ENCODE data around the gene SYNE1.

The SYNE1 gene

GRCh38 chr6:152594701-152595100 is 42.5 kb downstream of the SYNE1 start:
- H3K27ac ChIP-seq (ENCODE audit: low read length), result no peak overlapping the region
- H3K36me3 ChIP-seq (ENCODE audit: control insufficient read depth in 2 of 2, insufficient read depth in 2 of 2, low read length in 2 of 2), result no peaks in the 10 kb centered on the region
- no peak overlapping the region for H3K4me3 ChIP-seq (ENCODE audit: low read length in 2 of 2)
- no peaks in the 10 kb centered on the region for H3K27me3 ChIP-seq (ENCODE audit: control insufficient read depth in 1 of 2, insufficient read depth in 2 of 2, low read length in 2 of 2)
- no peaks in the 10 kb centered on the region for H3K4me1 ChIP-seq (ENCODE audit: control insufficient read depth, insufficient read depth, low read length)
- H3K9ac ChIP-seq (ENCODE audit: low read length in 2 of 2), result no peak overlapping the region
- H3K9me3 ChIP-seq (ENCODE audit: control insufficient read depth in 2 of 2, low read length in 2 of 2), result no peaks in the 10 kb centered on the region

GRCh38 chr6:152588456-152588855 is 48.7 kb downstream of the SYNE1 start:
- Histone ChIP-seq H3K27ac (ENCODE audit: low read length) (no peak overlapping the region), H3K9ac (ENCODE audit: low read length in 2 of 2) (no peak overlapping the region), H3K4me3 (ENCODE audit: low read length in 2 of 2) (no peak overlapping the region)

GRCh38 chr6:152587473-152587872 is 49.7 kb downstream of the SYNE1 start:
- H3K4me1 ChIP-seq (ENCODE audit: control insufficient read depth, insufficient read depth, low read length), result no peaks in the 10 kb centered on the region
- no peaks in the 10 kb centered on the region for H3K27me3 ChIP-seq (ENCODE audit: control insufficient read depth in 1 of 2, insufficient read depth in 2 of 2, low read length in 2 of 2)
- H3K36me3 ChIP-seq (ENCODE audit: control insufficient read depth in 2 of 2, insufficient read depth in 2 of 2, low read length in 2 of 2), result no peaks in the 10 kb centered on the region
- H3K9me3 ChIP-seq (ENCODE audit: control insufficient read depth in 2 of 2, low read length in 2 of 2), result no peaks in the 10 kb centered on the region
- H3K9ac ChIP-seq (ENCODE audit: low read length in 2 of 2), result no peak overlapping the region
- no peak overlapping the region for H3K4me3 ChIP-seq (ENCODE audit: low read length in 2 of 2)
- H3K27ac ChIP-seq (ENCODE audit: low read length), result no peak overlapping the region

More at GRCh38 chr6:152588456-152588855, 48.7 kb downstream of the SYNE1 start:
- Histone ChIP-seq H3K36me3 (ENCODE audit: control insufficient read depth in 2 of 2, insufficient read depth in 2 of 2, low read length in 2 of 2) (no peaks in the 10 kb centered on the region), H3K4me1 (ENCODE audit: control insufficient read depth, insufficient read depth, low read length) (no peaks in the 10 kb centered on the region), H3K27me3 (ENCODE audit: control insufficient read depth in 1 of 2, insufficient read depth in 2 of 2, low read length in 2 of 2) (no peaks in the 10 kb centered on the region), H3K9me3 (ENCODE audit: control insufficient read depth in 2 of 2, low read length in 2 of 2) (no peaks in the 10 kb centered on the region)

- no peak overlapping the region for H3K9ac ChIP-seq (ENCODE audit: low read length in 2 of 2)
- no peaks in the 10 kb centered on the region for H3K9me3 ChIP-seq (ENCODE audit: control insufficient read depth in 2 of 2, low read length in 2 of 2)
- H3K4me1 ChIP-seq (ENCODE audit: control insufficient read depth, insufficient read depth, low read length), result no peaks in the 10 kb centered on the region
These were observed 51.9 kb downstream of the SYNE1 start for GRCh38 chr6:152585236-152585635.

GRCh38 chr6:152583888-152584287 is 53.3 kb downstream of the SYNE1 start:
- H3K9me3 ChIP-seq (ENCODE audit: control insufficient read depth in 2 of 2, low read length in 2 of 2), result peaks cover 0 to 2% of the 10 kb centered on the region in 2 donors
- H3K27ac ChIP-seq (ENCODE audit: low read length), result no peak overlapping the region
- H3K4me1 ChIP-seq (ENCODE audit: control insufficient read depth, insufficient read depth, low read length), result no peaks in the 10 kb centered on the region
- H3K27me3 ChIP-seq (ENCODE audit: control insufficient read depth in 1 of 2, insufficient read depth in 2 of 2, low read length in 2 of 2), result no peaks in the 10 kb centered on the region
- H3K4me3 ChIP-seq (ENCODE audit: low read length in 2 of 2), result no peak overlapping the region
- H3K9ac ChIP-seq (ENCODE audit: low read length in 2 of 2), result no peak overlapping the region
- no peaks in the 10 kb centered on the region for H3K36me3 ChIP-seq (ENCODE audit: control insufficient read depth in 2 of 2, insufficient read depth in 2 of 2, low read length in 2 of 2)

More at GRCh38 chr6:152585236-152585635, 51.9 kb downstream of the SYNE1 start:
- Histone ChIP-seq H3K36me3 (ENCODE audit: control insufficient read depth in 2 of 2, insufficient read depth in 2 of 2, low read length in 2 of 2) (no peaks in the 10 kb centered on the region), H3K27me3 (ENCODE audit: control insufficient read depth in 1 of 2, insufficient read depth in 2 of 2, low read length in 2 of 2) (no peaks in the 10 kb centered on the region), H3K4me3 (ENCODE audit: low read length in 2 of 2) (no peak overlapping the region), H3K27ac (ENCODE audit: low read length) (no peak overlapping the region)

GRCh38 chr6:152576525-152576924 is 60.6 kb downstream of the SYNE1 start:
- no peaks in the 10 kb centered on the region for H3K36me3 ChIP-seq (ENCODE audit: control insufficient read depth in 2 of 2, insufficient read depth in 2 of 2, low read length in 2 of 2)
- no peak overlapping the region for H3K9ac ChIP-seq (ENCODE audit: low read length in 2 of 2)
- no peaks in the 10 kb centered on the region for H3K4me1 ChIP-seq (ENCODE audit: control insufficient read depth, insufficient read depth, low read length)
- no peak overlapping the region for H3K4me3 ChIP-seq (ENCODE audit: low read length in 2 of 2)
- no peak overlapping the region for H3K27ac ChIP-seq (ENCODE audit: low read length)
- peaks cover 0 to 2% of the 10 kb centered on the region in 2 donors for H3K9me3 ChIP-seq (ENCODE audit: control insufficient read depth in 2 of 2, low read length in 2 of 2)
- H3K27me3 ChIP-seq (ENCODE audit: control insufficient read depth in 1 of 2, insufficient read depth in 2 of 2, low read length in 2 of 2), result no peaks in the 10 kb centered on the region

GRCh38 chr6:152575621-152576150 is 61.5 kb downstream of the SYNE1 start:
- H3K9me3 ChIP-seq (ENCODE audit: control insufficient read depth in 2 of 2, low read length in 2 of 2), result peaks cover 0 to 2% of the 10 kb centered on the region in 2 donors
- no peak overlapping the region for H3K27ac ChIP-seq (ENCODE audit: low read length)
- no peaks in the 10 kb centered on the region for H3K36me3 ChIP-seq (ENCODE audit: control insufficient read depth in 2 of 2, insufficient read depth in 2 of 2, low read length in 2 of 2)
- H3K4me1 ChIP-seq (ENCODE audit: control insufficient read depth, insufficient read depth, low read length), result no peaks in the 10 kb centered on the region
- no peak overlapping the region for H3K9ac ChIP-seq (ENCODE audit: low read length in 2 of 2)
- no peaks in the 10 kb centered on the region for H3K27me3 ChIP-seq (ENCODE audit: control insufficient read depth in 1 of 2, insufficient read depth in 2 of 2, low read length in 2 of 2)
- no peak overlapping the region for H3K4me3 ChIP-seq (ENCODE audit: low read length in 2 of 2)

- Histone ChIP-seq H3K9ac (ENCODE audit: low read length in 2 of 2) (no peak overlapping the region), H3K27ac (ENCODE audit: low read length) (no peak overlapping the region), H3K9me3 (ENCODE audit: control insufficient read depth in 2 of 2, low read length in 2 of 2) (peaks cover 0 to 2% of the 10 kb centered on the region in 2 donors), H3K27me3 (ENCODE audit: control insufficient read depth in 1 of 2, insufficient read depth in 2 of 2, low read length in 2 of 2) (no peaks in the 10 kb centered on the region), H3K4me1 (ENCODE audit: control insufficient read depth, insufficient read depth, low read length) (no peaks in the 10 kb centered on the region), H3K4me3 (ENCODE audit: low read length in 2 of 2) (no peak overlapping the region), H3K36me3 (ENCODE audit: control insufficient read depth in 2 of 2, insufficient read depth in 2 of 2, low read length in 2 of 2) (no peaks in the 10 kb centered on the region)
These were observed 62.0 kb downstream of the SYNE1 start for GRCh38 chr6:152575161-152575560.

GRCh38 chr6:152573762-152574161 is 63.4 kb downstream of the SYNE1 start:
- Histone ChIP-seq H3K9me3 (ENCODE audit: control insufficient read depth in 2 of 2, low read length in 2 of 2) (no peaks in the 10 kb centered on the region), H3K27me3 (ENCODE audit: control insufficient read depth in 1 of 2, insufficient read depth in 2 of 2, low read length in 2 of 2) (no peaks in the 10 kb centered on the region), H3K27ac (ENCODE audit: low read length) (no peak overlapping the region), H3K4me1 (ENCODE audit: control insufficient read depth, insufficient read depth, low read length) (no peaks in the 10 kb centered on the region), H3K9ac (ENCODE audit: low read length in 2 of 2) (no peak overlapping the region), H3K36me3 (ENCODE audit: control insufficient read depth in 2 of 2, insufficient read depth in 2 of 2, low read length in 2 of 2) (no peaks in the 10 kb centered on the region), H3K4me3 (ENCODE audit: low read length in 2 of 2) (no peak overlapping the region)

GRCh38 chr6:152572338-152573088 is 64.6 kb downstream of the SYNE1 start:
- Histone ChIP-seq H3K9me3 (ENCODE audit: control insufficient read depth in 2 of 2, low read length in 2 of 2) (no peaks in the 10 kb centered on the region), H3K4me1 (ENCODE audit: control insufficient read depth, insufficient read depth, low read length) (no peaks in the 10 kb centered on the region), H3K27ac (ENCODE audit: low read length) (no peak overlapping the region), H3K27me3 (ENCODE audit: control insufficient read depth in 1 of 2, insufficient read depth in 2 of 2, low read length in 2 of 2) (no peaks in the 10 kb centered on the region), H3K4me3 (ENCODE audit: low read length in 2 of 2) (no peak overlapping the region), H3K9ac (ENCODE audit: low read length in 2 of 2) (no peak overlapping the region), H3K36me3 (ENCODE audit: control insufficient read depth in 2 of 2, insufficient read depth in 2 of 2, low read length in 2 of 2) (no peaks in the 10 kb centered on the region)

GRCh38 chr6:152571943-152572337 is 65.2 kb downstream of the SYNE1 start:
- H3K36me3 ChIP-seq (ENCODE audit: control insufficient read depth in 2 of 2, insufficient read depth in 2 of 2, low read length in 2 of 2), result no peaks in the 10 kb centered on the region
- no peak overlapping the region for H3K27ac ChIP-seq (ENCODE audit: low read length)

More at GRCh38 chr6:152571943-152572337, 65.2 kb downstream of the SYNE1 start:
- Histone ChIP-seq H3K9ac (ENCODE audit: low read length in 2 of 2) (no peak overlapping the region), H3K4me1 (ENCODE audit: control insufficient read depth, insufficient read depth, low read length) (no peaks in the 10 kb centered on the region), H3K9me3 (ENCODE audit: control insufficient read depth in 2 of 2, low read length in 2 of 2) (no peaks in the 10 kb centered on the region), H3K4me3 (ENCODE audit: low read length in 2 of 2) (no peak overlapping the region), H3K27me3 (ENCODE audit: control insufficient read depth in 1 of 2, insufficient read depth in 2 of 2, low read length in 2 of 2) (no peaks in the 10 kb centered on the region)

Measured in stomach smooth muscle (tissue), 2 donors.